Uterus (tissue), 4 donors: ENCODE results near the gene PTPRF. TPM values are rescaled to one million over a fixed set of nuclear protein-coding genes. Genes with fewer than 3 reads are reported as not detected.

Source experiments
- DNase-seq, 2 donors: peaks; one replicate each; pipeline ENCODE4 v3.0.0-alpha.2; 2019 to 2020
- H3K27ac ChIP-seq, 2 donors: fragments of 200-600 bp; sonication (generic); 1 replicate in 1 of 2; 2 replicates in 1 of 2; pipeline ENCODE4 v1.5.1; 2016 to 2018
- H3K27me3 ChIP-seq, 2 donors: fragments of 200-600 bp; sonication (generic); one replicate each; pipeline ENCODE4 v1.5.1; 2018 to 2019; ENCODE audit warnings: control low read depth in 1 of 2
- H3K36me3 ChIP-seq, 2 donors: fragments of 200-600 bp; sonication (generic); one replicate each; pipeline ENCODE4 v1.5.1; 2019; ENCODE audit warnings: control low read depth in 1 of 2
- H3K4me1 ChIP-seq, 2 donors: fragments of 200-600 bp; sonication (generic); one replicate each; pipeline ENCODE4 v1.5.1; 2018 to 2019; ENCODE audit warnings: control low read depth in 1 of 2
- H3K4me3 ChIP-seq, 2 donors: fragments of 200-600 bp; sonication (generic); 1 replicate in 1 of 2; 2 replicates in 1 of 2; pipeline ENCODE4 v1.5.1; 2018 to 2019; ENCODE audit warnings: mild to moderate bottlenecking in 1 of 2
- H3K9me3 ChIP-seq, 2 donors: fragments of 200-600 bp; sonication (generic); one replicate each; pipeline ENCODE4 v1.5.1; 2019; ENCODE audit warnings: control low read depth in 1 of 2
- CTCF ChIP-seq, 4 experiments: fragments of 200-600 bp in 2 of 4; fragments of 450-650 bp in 2 of 4; sonication (generic) in 2 of 4; IDR thresholded peaks; one replicate each; pipeline ENCODE4 v1.5.1; 2016 to 2019; ENCODE audit warnings: antibody characterized with exemption in 4 of 4, mild to moderate bottlenecking in 2 of 4, moderate library complexity in 1 of 4
- POLR2A ChIP-seq, 2 donors: fragments of 450-650 bp; IDR thresholded peaks; one replicate each; pipeline ENCODE4 v1.6.1; 2016; ENCODE audit warnings: antibody characterized with exemption in 2 of 2, mild to moderate bottlenecking in 1 of 2, moderate library complexity in 1 of 2
- intact Hi-C: fragments of 100-400 bp; cut with DNase I; formaldehyde crosslinking; loops from one replicate; pipeline ENCODE4 v1.15.1; 2023; ENCODE audit warnings: low total_unique reads
- total RNA-seq, 4 donors: library from RNA; depleted of rRNA in 3 of 4; stranded (reverse); fragments of >200 nt in 3 of 4; gene quantifications; one replicate each; pipeline versions ENCODE4 v1.1.0 to v1.2.4, GENCODE V29; 2014 to 2023
- donor health status: DM: yes; HTN: yes; CAD: no.

PTPRF gene
- total RNA-seq, 4 donors from 2014 or later, result 24.7 to 172 (median 124) TPM

GRCh38 chr1:43616383-43616782 is 85.7 kb downstream of the PTPRF start:
- intact Hi-C loops, result no loop called here
- DNase-seq, result no peak

GRCh38 chr1:43617011-43617410 is 86.3 kb downstream of the PTPRF start:
- H3K27me3 ChIP-seq, result no peaks in the 10 kb centered on the region
- no peak for DNase-seq
- no peaks in the 10 kb centered on the region for H3K4me1 ChIP-seq
- TF ChIP-seq POLR2A (IDR thresholded peaks at IDR 0.05) (no peak), CTCF (IDR thresholded peaks at IDR 0.05) (no peak)
- intact Hi-C loops, result no loop called here
- no peak overlapping the region for H3K27ac ChIP-seq
- H3K4me3 ChIP-seq, result no peak overlapping the region
- no peaks in the 10 kb centered on the region for H3K9me3 ChIP-seq
- H3K36me3 ChIP-seq, result no peaks in the 10 kb centered on the region

More at GRCh38 chr1:43616383-43616782, 85.7 kb downstream of the PTPRF start:
- no peak overlapping the region for H3K4me3 ChIP-seq
- H3K27me3 ChIP-seq, result no peaks in the 10 kb centered on the region
- no peaks in the 10 kb centered on the region for H3K9me3 ChIP-seq
- no peaks in the 10 kb centered on the region for H3K4me1 ChIP-seq
- H3K36me3 ChIP-seq, result no peaks in the 10 kb centered on the region
- H3K27ac ChIP-seq, result no peak overlapping the region
- TF ChIP-seq POLR2A (IDR thresholded peaks at IDR 0.05), result no peak
- no peak for TF ChIP-seq CTCF (IDR thresholded peaks at IDR 0.05)

- no peak overlapping the region for H3K27ac ChIP-seq
- H3K36me3 ChIP-seq, result no peaks in the 10 kb centered on the region
- intact Hi-C loops, result no loop called here
- H3K4me3 ChIP-seq, result no peak overlapping the region
- H3K9me3 ChIP-seq, result no peaks in the 10 kb centered on the region
- no peak for DNase-seq
- no peaks in the 10 kb centered on the region for H3K27me3 ChIP-seq
- TF ChIP-seq POLR2A (IDR thresholded peaks at IDR 0.05), result no peak
- no peak for TF ChIP-seq CTCF (IDR thresholded peaks at IDR 0.05)
- no peaks in the 10 kb centered on the region for H3K4me1 ChIP-seq
Observed at GRCh38 chr1:43617668-43618067, 87.0 kb downstream of the PTPRF start.

GRCh38 chr1:43618521-43619313 is 88.0 kb downstream of the PTPRF start:
- intact Hi-C loops, result no loop called here
- H3K36me3 ChIP-seq, result no peaks in the 10 kb centered on the region
- no peaks in the 10 kb centered on the region for H3K4me1 ChIP-seq
- no peaks in the 10 kb centered on the region for H3K27me3 ChIP-seq
- DNase-seq, result no peak
- TF ChIP-seq CTCF (IDR thresholded peaks at IDR 0.05) (no peak), POLR2A (IDR thresholded peaks at IDR 0.05) (no peak)
- H3K9me3 ChIP-seq, result no peaks in the 10 kb centered on the region
- H3K4me3 ChIP-seq, result no peak overlapping the region
- no peak overlapping the region for H3K27ac ChIP-seq

- H3K36me3 ChIP-seq, result no peaks in the 10 kb centered on the region
- intact Hi-C loops, result no loop called here
- TF ChIP-seq POLR2A (IDR thresholded peaks at IDR 0.05) (no peak), CTCF (IDR thresholded peaks at IDR 0.05) (no peak)
Observed at GRCh38 chr1:43619314-43619790, 88.7 kb downstream of the PTPRF start.

More at GRCh38 chr1:43619314-43619790, 88.7 kb downstream of the PTPRF start:
- Histone ChIP-seq H3K4me1 (no peaks in the 10 kb centered on the region), H3K27ac (no peak overlapping the region), H3K27me3 (no peaks in the 10 kb centered on the region), H3K4me3 (no peak overlapping the region), H3K9me3 (no peaks in the 10 kb centered on the region)
- DNase-seq, result no peak
